Measurements from ENCODE around the gene SP140L. TPM values are rescaled to one million over a fixed set of nuclear protein-coding genes. Genes with fewer than 3 reads are reported as not detected.
"Not testable (repeated sequence)": the region's sequence is repeated elsewhere in the genome, so short reads cannot be mapped to it uniquely, and the experiment has no call there.

Gene SP140L
- total RNA-seq, 4 donors from 2014 or later: 5.3 to 37.5 (median 18.3) TPM

GRCh38 chr2:230384986-230385385 lies 58.0 kb downstream of the SP140L start:
- ATAC-seq (ENCODE audit: low FRiP score) (no peak), DNase-seq (ENCODE audit: low spot score) (no peak)
- TF ChIP-seq CTCF (IDR thresholded peaks at IDR 0.05): no peak

GRCh38 chr2:230394301-230394700 lies 67.3 kb downstream of the SP140L start:
- no peak for TF ChIP-seq CTCF (IDR thresholded peaks at IDR 0.05)
- ATAC-seq (ENCODE audit: low FRiP score) (no peak), DNase-seq (ENCODE audit: low spot score) (no peak)

GRCh38 chr2:230398698-230399097 lies 71.7 kb downstream of the SP140L start:
- not testable (repeated sequence) for DNase-seq (ENCODE audit: low spot score); ATAC-seq (ENCODE audit: low FRiP score)

- DNase-seq (ENCODE audit: low spot score): no peak
- ATAC-seq (ENCODE audit: low FRiP score): no peak
- no peak for TF ChIP-seq CTCF (IDR thresholded peaks at IDR 0.05)
Observed at GRCh38 chr2:230400041-230400440, 73.0 kb downstream of the SP140L start.

GRCh38 chr2:230400454-230400853 lies 73.5 kb downstream of the SP140L start:
- no peak for TF ChIP-seq CTCF (IDR thresholded peaks at IDR 0.05)
- DNase-seq (ENCODE audit: low spot score) (no peak), ATAC-seq (ENCODE audit: low FRiP score) (no peak)

- not testable (repeated sequence) for DNase-seq (ENCODE audit: low spot score); ATAC-seq (ENCODE audit: low FRiP score)
Observed at GRCh38 chr2:230401026-230401425, 74.0 kb downstream of the SP140L start.

GRCh38 chr2:230403746-230404145 lies 76.8 kb downstream of the SP140L start:
- TF ChIP-seq CTCF (IDR thresholded peaks at IDR 0.05): no peak
- no peak for DNase-seq (ENCODE audit: low spot score)
- ATAC-seq (ENCODE audit: low FRiP score): no peak

GRCh38 chr2:230405824-230406223 lies 78.8 kb downstream of the SP140L start:
- ATAC-seq (ENCODE audit: low FRiP score) (no peak), DNase-seq (ENCODE audit: low spot score) (no peak)
- TF ChIP-seq CTCF (IDR thresholded peaks at IDR 0.05): no peak

Measured in omental fat pad (tissue), 4 donors.